Uterus (tissue), 4 donors: Measurements from ENCODE around the gene HMCN1. TPM values are rescaled to one million over a fixed set of nuclear protein-coding genes. Genes with fewer than 3 reads are reported as not detected.

Experiments
- DNase-seq, 2 donors: peaks; one replicate each; pipeline ENCODE4 v3.0.0-alpha.2; 2019 to 2020
- H3K27ac ChIP-seq, 2 donors: fragments of 200-600 bp; sonication (generic); 1 replicate in 1 of 2; 2 replicates in 1 of 2; pipeline ENCODE4 v1.5.1; 2016 to 2018
- H3K27me3 ChIP-seq, 2 donors: fragments of 200-600 bp; sonication (generic); one replicate each; pipeline ENCODE4 v1.5.1; 2018 to 2019; ENCODE audit warnings: control low read depth in 1 of 2
- H3K36me3 ChIP-seq, 2 donors: fragments of 200-600 bp; sonication (generic); one replicate each; pipeline ENCODE4 v1.5.1; 2019; ENCODE audit warnings: control low read depth in 1 of 2
- H3K4me1 ChIP-seq, 2 donors: fragments of 200-600 bp; sonication (generic); one replicate each; pipeline ENCODE4 v1.5.1; 2018 to 2019; ENCODE audit warnings: control low read depth in 1 of 2
- H3K4me3 ChIP-seq, 2 donors: fragments of 200-600 bp; sonication (generic); 1 replicate in 1 of 2; 2 replicates in 1 of 2; pipeline ENCODE4 v1.5.1; 2018 to 2019; ENCODE audit warnings: mild to moderate bottlenecking in 1 of 2
- H3K9me3 ChIP-seq, 2 donors: fragments of 200-600 bp; sonication (generic); one replicate each; pipeline ENCODE4 v1.5.1; 2019; ENCODE audit warnings: control low read depth in 1 of 2
- POLR2A ChIP-seq, 2 donors: fragments of 450-650 bp; IDR thresholded peaks; one replicate each; pipeline ENCODE4 v1.6.1; 2016; ENCODE audit warnings: antibody characterized with exemption in 2 of 2, mild to moderate bottlenecking in 1 of 2, moderate library complexity in 1 of 2
- intact Hi-C: fragments of 100-400 bp; cut with DNase I; formaldehyde crosslinking; loops from one replicate; pipeline ENCODE4 v1.15.1; 2023; ENCODE audit warnings: low total_unique reads
- total RNA-seq, 4 donors: library from RNA; depleted of rRNA in 3 of 4; stranded (reverse); fragments of >200 nt in 3 of 4; gene quantifications; one replicate each; pipeline versions ENCODE4 v1.1.0 to v1.2.4, GENCODE V29; 2014 to 2023
- TF ChIP-seq, protein P1 (sequence below), 4 experiments: fragments of 200-600 bp in 2 of 4; fragments of 450-650 bp in 2 of 4; sonication (generic) in 2 of 4; IDR thresholded peaks; one replicate each; pipeline ENCODE4 v1.5.1; 2016 to 2019; ENCODE audit warnings: antibody characterized with exemption in 4 of 4, mild to moderate bottlenecking in 2 of 4, moderate library complexity in 1 of 4
- donor health status: DM: yes; HTN: yes; CAD: no.

HMCN1 gene
- total RNA-seq, 4 donors from 2014 or later: 0.59 to 92.9 (median 5.1) TPM

DNA sequence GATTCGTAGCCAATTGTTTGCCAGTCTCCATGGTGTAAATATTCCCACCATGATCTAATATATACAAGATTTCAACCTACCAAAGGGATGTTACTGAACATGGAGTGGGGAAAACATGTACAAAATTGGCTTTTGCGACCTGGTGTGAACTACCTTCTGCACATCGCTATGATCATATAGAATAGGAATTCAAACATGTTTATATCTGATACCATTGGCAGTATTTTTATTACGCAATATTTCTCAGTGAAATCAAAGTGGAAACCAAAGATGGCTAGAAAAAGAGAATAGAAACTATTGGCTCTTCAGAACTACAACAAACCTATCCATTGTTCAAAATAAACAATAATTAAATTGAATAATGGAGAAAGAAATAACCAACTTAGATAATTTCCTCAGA, 355.7 kb downstream of the HMCN1 start:
- TF ChIP-seq, protein P1, sequence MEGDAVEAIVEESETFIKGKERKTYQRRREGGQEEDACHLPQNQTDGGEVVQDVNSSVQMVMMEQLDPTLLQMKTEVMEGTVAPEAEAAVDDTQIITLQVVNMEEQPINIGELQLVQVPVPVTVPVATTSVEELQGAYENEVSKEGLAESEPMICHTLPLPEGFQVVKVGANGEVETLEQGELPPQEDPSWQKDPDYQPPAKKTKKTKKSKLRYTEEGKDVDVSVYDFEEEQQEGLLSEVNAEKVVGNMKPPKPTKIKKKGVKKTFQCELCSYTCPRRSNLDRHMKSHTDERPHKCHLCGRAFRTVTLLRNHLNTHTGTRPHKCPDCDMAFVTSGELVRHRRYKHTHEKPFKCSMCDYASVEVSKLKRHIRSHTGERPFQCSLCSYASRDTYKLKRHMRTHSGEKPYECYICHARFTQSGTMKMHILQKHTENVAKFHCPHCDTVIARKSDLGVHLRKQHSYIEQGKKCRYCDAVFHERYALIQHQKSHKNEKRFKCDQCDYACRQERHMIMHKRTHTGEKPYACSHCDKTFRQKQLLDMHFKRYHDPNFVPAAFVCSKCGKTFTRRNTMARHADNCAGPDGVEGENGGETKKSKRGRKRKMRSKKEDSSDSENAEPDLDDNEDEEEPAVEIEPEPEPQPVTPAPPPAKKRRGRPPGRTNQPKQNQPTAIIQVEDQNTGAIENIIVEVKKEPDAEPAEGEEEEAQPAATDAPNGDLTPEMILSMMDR (IDR thresholded peaks at IDR 0.05): no peak
- Histone ChIP-seq H3K27ac (no peak overlapping the region), H3K27me3 (no peaks in the 10 kb centered on the region), H3K9me3 (no peaks in the 10 kb centered on the region), H3K4me1 (no peaks in the 10 kb centered on the region), H3K4me3 (no peak overlapping the region), H3K36me3 (no peaks in the 10 kb centered on the region)
- no peak for DNase-seq
- intact Hi-C loops: no loop called here

DNA sequence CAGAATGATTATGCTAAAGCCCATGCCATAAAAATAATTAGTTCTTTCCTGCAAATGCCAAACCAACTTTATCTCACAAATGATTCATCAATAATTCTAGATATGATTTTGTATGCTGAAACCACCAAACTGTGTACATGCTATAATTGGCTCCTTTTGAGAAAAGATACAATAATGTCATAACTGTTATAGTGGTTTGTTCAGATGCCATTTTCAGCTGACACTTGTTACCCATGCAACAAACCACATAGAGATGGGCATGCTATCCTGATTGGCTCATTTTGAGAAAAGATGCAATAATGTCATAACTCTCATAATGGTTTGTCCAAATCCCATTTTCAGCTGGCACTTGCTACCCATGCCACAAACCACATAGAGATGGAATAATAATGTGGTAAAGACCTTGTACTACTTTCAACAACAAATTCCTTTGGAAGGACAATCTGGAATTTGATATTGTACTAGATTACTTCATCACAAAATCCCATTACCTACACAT, 357.1 kb downstream of the HMCN1 start:
- Histone ChIP-seq H3K27me3 (no peaks in the 10 kb centered on the region), H3K4me1 (no peaks in the 10 kb centered on the region), H3K36me3 (no peaks in the 10 kb centered on the region), H3K9me3 (no peaks in the 10 kb centered on the region), H3K4me3 (no peak overlapping the region), H3K27ac (no peak overlapping the region)
- TF ChIP-seq POLR2A (IDR thresholded peaks at IDR 0.05): no peak
- TF ChIP-seq, protein P1 (IDR thresholded peaks at IDR 0.05): no peak
- no peak for DNase-seq
- intact Hi-C loops: no loop called here

DNA sequence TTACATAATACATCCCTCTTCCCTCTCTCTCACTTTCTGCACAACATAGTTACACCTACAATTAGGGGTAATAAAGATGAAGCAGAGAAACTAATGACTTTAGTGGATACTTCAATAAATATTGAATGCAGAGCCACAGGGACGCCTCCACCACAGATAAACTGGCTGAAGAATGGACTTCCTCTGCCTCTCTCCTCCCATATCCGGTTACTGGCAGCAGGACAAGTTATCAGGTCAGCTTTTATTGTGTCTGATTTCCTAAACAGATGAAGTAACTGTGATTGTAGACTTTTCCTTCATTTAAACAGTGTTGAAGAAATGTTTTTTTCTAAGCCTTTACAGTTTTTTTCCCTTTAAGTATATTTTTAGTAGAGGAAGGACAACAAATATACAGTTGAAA, 359.2 kb downstream of the HMCN1 start:
- Histone ChIP-seq H3K27me3 (no peaks in the 10 kb centered on the region), H3K4me3 (no peak overlapping the region), H3K4me1 (no peaks in the 10 kb centered on the region), H3K27ac (no peak overlapping the region), H3K9me3 (no peaks in the 10 kb centered on the region), H3K36me3 (no peaks in the 10 kb centered on the region)
- DNase-seq: no peak
- intact Hi-C loops: no loop called here
- TF ChIP-seq POLR2A (IDR thresholded peaks at IDR 0.05): no peak
- TF ChIP-seq, protein P1 (IDR thresholded peaks at IDR 0.05): no peak

DNA sequence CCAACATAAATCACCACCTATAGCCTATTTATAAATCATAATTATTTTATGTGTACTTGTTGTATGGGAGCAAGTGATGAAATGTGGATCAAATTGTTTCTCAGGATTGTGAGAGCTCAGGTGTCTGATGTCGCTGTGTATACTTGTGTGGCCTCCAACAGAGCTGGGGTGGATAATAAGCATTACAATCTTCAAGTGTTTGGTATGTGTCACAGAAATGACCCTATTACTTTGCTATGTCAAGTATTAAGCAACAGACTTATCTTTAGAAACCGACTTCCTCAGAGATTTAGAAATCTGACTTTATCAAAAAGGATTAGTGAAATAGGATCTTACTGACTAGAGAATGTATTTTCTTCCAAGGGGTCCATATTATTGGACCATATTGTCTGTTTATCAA, 360.0 kb downstream of the HMCN1 start:
- Histone ChIP-seq H3K4me3 (no peak overlapping the region), H3K27me3 (no peaks in the 10 kb centered on the region), H3K9me3 (no peaks in the 10 kb centered on the region), H3K36me3 (no peaks in the 10 kb centered on the region), H3K4me1 (no peaks in the 10 kb centered on the region), H3K27ac (no peak overlapping the region)
- TF ChIP-seq, protein P1 (IDR thresholded peaks at IDR 0.05): no peak
- no peak for TF ChIP-seq POLR2A (IDR thresholded peaks at IDR 0.05)
- intact Hi-C loops: no loop called here
- no peak for DNase-seq

DNA sequence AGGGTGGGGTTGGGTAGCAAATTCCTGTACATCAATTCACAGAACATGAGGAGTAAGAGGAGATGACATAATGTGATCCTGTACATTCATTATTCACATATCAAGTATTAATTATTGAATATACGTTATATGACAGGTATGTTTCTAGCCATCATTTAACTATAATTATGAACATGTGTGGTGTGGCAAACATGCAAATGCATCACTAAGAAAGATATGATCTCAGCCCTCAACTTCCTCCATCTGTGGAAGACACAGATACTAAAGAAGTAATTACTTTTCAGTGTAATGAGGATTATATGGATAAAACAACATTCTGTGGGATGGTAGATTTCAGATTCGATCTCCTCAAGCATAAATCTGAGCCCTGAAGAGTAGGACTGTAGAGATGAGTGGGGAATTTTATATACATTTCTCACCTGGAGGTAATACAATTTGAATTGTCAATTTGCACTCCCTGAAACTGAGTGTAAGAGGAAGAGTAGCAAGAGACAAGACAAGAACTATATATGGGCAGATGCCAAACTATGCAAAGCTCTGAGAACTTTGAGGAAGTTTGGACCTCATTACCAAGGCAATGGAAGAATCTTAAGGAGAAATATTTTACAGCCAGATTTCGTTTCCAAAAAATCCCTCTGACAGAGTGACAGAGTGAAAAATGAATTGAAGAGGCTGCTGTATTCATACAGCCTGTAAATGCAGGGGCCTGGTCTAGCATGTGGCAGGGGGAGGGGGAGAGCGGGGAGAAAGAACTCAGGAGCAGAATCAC, 365.3 kb downstream of the HMCN1 start:
- Histone ChIP-seq H3K36me3 (no peaks in the 10 kb centered on the region), H3K9me3 (no peaks in the 10 kb centered on the region), H3K4me3 (no peak overlapping the region), H3K4me1 (no peaks in the 10 kb centered on the region), H3K27ac (no peak overlapping the region), H3K27me3 (no peaks in the 10 kb centered on the region)
- intact Hi-C loops: no loop called here
- no peak for DNase-seq
- TF ChIP-seq, protein P1 (IDR thresholded peaks at IDR 0.05): no peak
- TF ChIP-seq POLR2A (IDR thresholded peaks at IDR 0.05): no peak
